OCI-LY7 (cell line): ENCODE measurements around the gene LDLRAD2.

Experiments
- CTCF ChIP-seq: fragments of 200-600 bp; sonication (generic); conservative IDR thresholded peaks from 2 replicates; pipeline ENCODE4 v1.5.1; 2014; ENCODE audit warnings: mild to moderate bottlenecking, antibody characterized with exemption, low read length, moderate library complexity, mixed read lengths
- EZH2phosphoT487 ChIP-seq: fragments of 200-600 bp; sonication (generic); IDR thresholded peaks from 2 replicates; pipeline ENCODE4 v1.6.1; 2018; ENCODE audit warnings: low read depth, borderline replicate concordance, mild to moderate bottlenecking, mixed run types, antibody characterized with exemption, low read length, moderate library complexity, mixed read lengths

DNA sequence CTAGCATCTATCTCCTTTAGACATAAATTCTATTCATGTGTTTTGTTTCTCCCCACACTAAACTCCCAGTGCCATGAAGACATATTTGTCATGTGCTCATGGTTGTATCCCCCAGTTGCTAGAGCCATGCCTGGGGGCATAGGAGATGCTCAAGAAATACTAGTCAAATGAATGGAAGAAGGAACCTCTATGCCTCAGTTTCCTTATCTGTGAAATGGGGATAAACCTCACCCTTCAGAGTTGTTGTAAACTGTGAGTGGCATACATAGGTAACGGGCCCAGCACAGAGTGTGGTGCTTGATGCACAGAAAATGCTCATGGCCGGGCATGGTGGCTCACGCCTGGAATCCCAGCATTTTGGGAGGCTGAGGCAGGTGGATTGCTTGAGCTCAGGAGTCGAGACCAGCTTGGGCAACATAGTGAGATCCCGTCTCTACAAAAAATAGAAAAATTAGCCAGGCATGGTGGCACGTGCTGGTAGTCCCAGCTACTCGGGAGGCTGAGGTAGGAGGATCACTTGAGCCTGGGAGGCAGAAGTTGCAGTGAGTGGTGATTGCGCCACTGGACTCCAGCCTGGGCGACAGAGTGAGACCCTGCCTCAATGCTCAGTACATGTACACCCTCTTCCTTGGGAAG, 8.7 kb downstream of the LDLRAD2 start:
- TF ChIP-seq EZH2phosphoT487: no peak
- TF ChIP-seq CTCF: no peak
